Gastrocnemius medialis (tissue), 4 donors: ENCODE data around the gene LINS1. TPM values are rescaled to one million over a fixed set of nuclear protein-coding genes. Genes with fewer than 3 reads are reported as not detected.

Source experiments
- ATAC-seq, 2 donors: fragments of 150-250 bp; one replicate each; pipeline ENCODE4 v1.9.1; 2016
- DNase-seq, 2 donors: peaks; one replicate each; pipeline ENCODE4 v3.0.0-alpha.2; 2019
- H3K27ac ChIP-seq, 4 donors: fragments of 200-600 bp; sonication (generic); 1 replicate in 1 of 4; 2 replicates in 3 of 4; pipeline ENCODE4 v1.5.1; 2016 to 2018; ENCODE audit warnings: mild to moderate bottlenecking in 2 of 4, moderate library complexity in 1 of 4
- H3K27me3 ChIP-seq, 3 donors: fragments of 200-600 bp; sonication (generic) in 2 of 3; 1 replicate in 1 of 3; 2 replicates in 2 of 3; pipeline versions ENCODE4 v1.5.1 to v1.6.0; 2016 to 2019; ENCODE audit warnings: mild to moderate bottlenecking in 1 of 3, moderate library complexity in 1 of 3
- H3K36me3 ChIP-seq, 2 donors: fragments of 200-600 bp; sonication (generic) in 1 of 2; one replicate each; pipeline ENCODE4 v1.5.1; 2017 to 2018
- H3K4me1 ChIP-seq, 2 donors: fragments of 200-600 bp; sonication (generic) in 1 of 2; one replicate each; pipeline ENCODE4 v1.5.1; 2016 to 2017; ENCODE audit warnings: mild to moderate bottlenecking in 2 of 2
- H3K4me3 ChIP-seq, 4 donors: fragments of 200-600 bp; sonication (generic) in 3 of 4; 1 replicate in 1 of 4; 2 replicates in 3 of 4; pipeline ENCODE4 v1.5.1; 2016 to 2019; ENCODE audit warnings: mild to moderate bottlenecking in 2 of 4
- H3K9me3 ChIP-seq, 3 donors: fragments of 200-600 bp; sonication (generic) in 2 of 3; 1 replicate in 1 of 3; 2 replicates in 2 of 3; pipeline ENCODE4 v1.5.1; 2016 to 2019
- POLR2A ChIP-seq, 2 donors: fragments of 450-650 bp; IDR thresholded peaks; one replicate each; pipeline ENCODE4 v1.6.1; 2017; ENCODE audit warnings: antibody characterized with exemption in 2 of 2, mild to moderate bottlenecking in 2 of 2, moderate library complexity in 2 of 2
- in situ Hi-C, 4 donors: fragments of 200-750 bp; cut with MboI; loops; one replicate each; pipeline versions ENCODE4 v1.15.0 to v1.8.0; 2017; ENCODE audit warnings: low sequenced_read_pairs in 4 of 4
- intact Hi-C: fragments of 100-400 bp; cut with DNase I; formaldehyde crosslinking; loops from one replicate; pipeline ENCODE4 v1.15.1; 2023; ENCODE audit warnings: low total_unique reads
- total RNA-seq, 4 donors: library from RNA; depleted of rRNA; stranded (reverse); fragments of >200 nt; gene quantifications; one replicate each; pipeline versions ENCODE4 v1.1.0 to v1.2.3, GENCODE V29; 2016
- TF ChIP-seq, protein P1 (sequence below), 5 experiments: fragments of 450-650 bp in 3 of 5; fragments of 200-600 bp in 2 of 5; sonication (generic) in 2 of 5; IDR thresholded peaks in 4 of 5; conservative IDR thresholded peaks in 1 of 5; 1 replicate in 4 of 5; 2 replicates in 1 of 5; pipeline ENCODE4 v1.5.1; 2016 to 2019; ENCODE audit warnings: antibody characterized with exemption in 5 of 5, mild to moderate bottlenecking in 3 of 5, moderate library complexity in 3 of 5

Gene LINS1
- total RNA-seq, 4 donors from 2014 or later, result 3.2 to 11.9 (median 10.3) TPM

DNA sequence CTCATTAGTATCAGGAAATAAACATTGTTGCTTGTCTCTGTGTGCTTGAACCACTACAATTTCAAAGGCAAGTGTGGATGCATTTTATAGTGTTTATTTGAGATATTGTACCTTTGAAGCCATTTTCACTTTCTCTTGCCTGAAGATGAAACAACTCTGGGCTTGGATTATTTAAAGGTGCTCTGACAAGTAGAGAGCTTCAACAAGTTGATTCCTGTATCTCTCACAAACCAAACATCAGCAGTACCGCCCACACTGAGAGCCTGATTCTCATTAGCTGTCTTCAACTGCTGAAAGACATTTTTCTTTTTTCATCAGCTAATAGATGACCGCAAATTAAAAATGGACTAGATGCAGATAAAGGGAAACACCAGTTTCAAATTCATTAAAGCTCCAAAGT lies 72.4 kb downstream of the LINS1 start:
- no peaks in the 10 kb centered on the region for H3K27me3 ChIP-seq
- no peak overlapping the region for H3K4me3 ChIP-seq
- H3K9me3 ChIP-seq, result no peaks in the 10 kb centered on the region
- ATAC-seq (no peak), DNase-seq (no peak)
- intact Hi-C loops (loop anchor here (10.0 kb wide), 1 partner anchor 1405 kb away; no protein-coding TSS in a partner anchor), in situ Hi-C loops (no loop called here)
- H3K36me3 ChIP-seq, result no peaks in the 10 kb centered on the region
- TF ChIP-seq, protein P1, sequence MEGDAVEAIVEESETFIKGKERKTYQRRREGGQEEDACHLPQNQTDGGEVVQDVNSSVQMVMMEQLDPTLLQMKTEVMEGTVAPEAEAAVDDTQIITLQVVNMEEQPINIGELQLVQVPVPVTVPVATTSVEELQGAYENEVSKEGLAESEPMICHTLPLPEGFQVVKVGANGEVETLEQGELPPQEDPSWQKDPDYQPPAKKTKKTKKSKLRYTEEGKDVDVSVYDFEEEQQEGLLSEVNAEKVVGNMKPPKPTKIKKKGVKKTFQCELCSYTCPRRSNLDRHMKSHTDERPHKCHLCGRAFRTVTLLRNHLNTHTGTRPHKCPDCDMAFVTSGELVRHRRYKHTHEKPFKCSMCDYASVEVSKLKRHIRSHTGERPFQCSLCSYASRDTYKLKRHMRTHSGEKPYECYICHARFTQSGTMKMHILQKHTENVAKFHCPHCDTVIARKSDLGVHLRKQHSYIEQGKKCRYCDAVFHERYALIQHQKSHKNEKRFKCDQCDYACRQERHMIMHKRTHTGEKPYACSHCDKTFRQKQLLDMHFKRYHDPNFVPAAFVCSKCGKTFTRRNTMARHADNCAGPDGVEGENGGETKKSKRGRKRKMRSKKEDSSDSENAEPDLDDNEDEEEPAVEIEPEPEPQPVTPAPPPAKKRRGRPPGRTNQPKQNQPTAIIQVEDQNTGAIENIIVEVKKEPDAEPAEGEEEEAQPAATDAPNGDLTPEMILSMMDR (IDR thresholded peaks at IDR 0.05 in 4 of 5, conservative IDR thresholded peaks at IDR 0.05 in 1 of 5), result no peak
- TF ChIP-seq POLR2A (IDR thresholded peaks at IDR 0.05), result no peak
- H3K27ac ChIP-seq, result no peak overlapping the region
- H3K4me1 ChIP-seq, result peaks cover 20 to 21% of the 10 kb centered on the region in 2 donors

DNA sequence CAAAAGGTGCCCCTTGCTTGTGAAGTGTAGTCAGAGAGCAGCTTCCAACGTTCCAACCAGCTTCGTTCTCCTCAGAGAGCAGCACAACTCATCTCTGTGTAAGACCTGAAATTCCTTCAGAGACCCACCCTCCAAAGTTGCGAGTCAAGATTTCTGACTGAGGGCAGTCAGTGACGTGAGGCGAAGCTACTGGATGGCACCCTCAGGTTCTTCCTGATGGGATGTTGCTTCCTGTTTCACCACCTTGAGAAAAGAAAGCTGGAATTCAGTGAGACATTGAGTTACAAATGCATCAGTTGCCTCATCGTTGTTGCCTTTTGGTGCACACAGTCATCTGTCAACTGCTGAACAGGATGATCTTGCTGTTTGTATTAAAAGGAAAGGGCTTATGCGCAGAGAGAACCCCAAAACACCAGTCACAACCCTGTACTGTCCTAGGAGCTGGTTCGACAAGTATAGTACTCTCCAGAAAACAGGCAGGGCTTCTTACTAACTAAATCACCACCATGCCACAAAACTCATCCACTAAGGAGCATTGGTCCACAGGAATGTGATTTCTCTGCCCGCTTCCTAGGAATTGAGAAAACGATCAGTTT lies 73.1 kb downstream of the LINS1 start, which contains the start of gene CERS3:
Gene CERS3 (minus strand): TSS at position 118 of the 596 bp plus-strand sequence. CDS start 27,101 bp downstream, outside the sequence.
- Histone ChIP-seq H3K4me3 (no peak within 1 kb of the TSS), H3K4me1 (peaks cover 20 to 26% of the 10 kb centered on the region in 2 donors), H3K9me3 (no peaks in the 10 kb centered on the region), H3K27ac (no peak within 1 kb of the TSS), H3K27me3 (no peaks in the 10 kb centered on the region), H3K36me3 (no peaks in the 10 kb centered on the region)
- no peak for TF ChIP-seq POLR2A (IDR thresholded peaks at IDR 0.05)
- TF ChIP-seq, protein P1 (IDR thresholded peaks at IDR 0.05 in 4 of 5, conservative IDR thresholded peaks at IDR 0.05 in 1 of 5), result no peak
- in situ Hi-C loops, result no loop called here
- ATAC-seq (no peak), DNase-seq (no peak)
- intact Hi-C loops, result loop anchor here (10.0 kb wide), 1 partner anchor 1404 kb away; no protein-coding TSS in a partner anchor

DNA sequence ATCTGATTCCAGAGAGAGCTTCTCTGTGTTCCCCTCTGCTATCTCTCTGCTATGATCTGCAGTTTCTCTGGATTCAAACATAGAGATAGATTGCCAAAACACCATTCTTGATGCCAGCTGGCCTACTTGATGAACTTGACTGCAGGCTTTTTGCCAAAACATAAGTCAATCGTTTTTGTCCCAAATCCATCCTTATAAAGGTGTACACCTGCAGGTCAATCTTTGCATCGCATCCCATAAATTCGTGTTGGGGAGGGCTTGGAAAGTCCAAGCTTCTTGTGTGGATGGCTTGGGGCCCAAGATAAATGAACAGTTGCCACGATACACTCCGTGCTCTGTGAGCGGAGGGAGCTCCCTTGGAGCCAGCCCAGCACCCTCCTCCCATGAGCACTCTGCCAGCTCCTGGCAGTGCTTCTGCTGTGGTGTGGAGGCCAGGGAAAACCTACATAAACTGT lies 75.9 kb downstream of the LINS1 start:
- peaks cover 24 to 49% of the 10 kb centered on the region in 2 donors for H3K4me1 ChIP-seq
- peak; percentile 85 for ATAC-seq

DNA sequence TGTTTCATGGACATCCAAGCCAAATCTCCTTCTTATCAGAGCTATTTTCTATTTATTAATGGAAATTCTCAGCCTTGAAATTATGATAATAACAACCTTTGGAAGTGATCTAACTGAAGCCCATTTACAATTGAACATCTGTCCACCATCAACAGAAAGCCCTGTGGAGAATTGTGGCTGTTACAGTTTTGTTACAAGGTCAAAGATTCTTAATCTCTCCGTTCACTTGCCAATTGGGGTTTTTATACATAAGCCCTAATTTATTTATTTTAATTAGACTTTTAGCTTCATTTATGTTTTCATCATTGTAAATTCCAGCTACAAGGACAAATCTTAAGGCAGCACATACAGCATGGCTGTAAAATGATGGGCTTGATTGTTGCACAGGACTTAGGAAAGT lies 76.5 kb downstream of the LINS1 start:
- Histone ChIP-seq H3K4me3 (no peak overlapping the region), H3K27me3 (no peaks in the 10 kb centered on the region), H3K27ac (peak overlapping the region; percentile 84 to 88 (median 86)), H3K4me1 (peaks cover 24 to 55% of the 10 kb centered on the region in 2 donors), H3K36me3 (no peaks in the 10 kb centered on the region), H3K9me3 (no peaks in the 10 kb centered on the region)
- intact Hi-C loops, result loop anchor here (10.0 kb wide), 1 partner anchor 1401 kb away; no protein-coding TSS in a partner anchor
- TF ChIP-seq, protein P1 (IDR thresholded peaks at IDR 0.05 in 4 of 5, conservative IDR thresholded peaks at IDR 0.05 in 1 of 5), result no peak
- no peak for TF ChIP-seq POLR2A (IDR thresholded peaks at IDR 0.05)
- DNase-seq, result no peak
- ATAC-seq, result no peak
- in situ Hi-C loops, result no loop called here

More for the DNA sequence above, 75.9 kb downstream of the LINS1 start:
- H3K9me3 ChIP-seq, result no peaks in the 10 kb centered on the region
- in situ Hi-C loops (no loop called here), intact Hi-C loops (loop anchor here (10.0 kb wide), 1 partner anchor 1401 kb away; no protein-coding TSS in a partner anchor)
- H3K27ac ChIP-seq, result peak overlapping the region; percentile 84 to 88 (median 86)
- peak; percentile 84 to 90 for DNase-seq
- no peaks in the 10 kb centered on the region for H3K27me3 ChIP-seq
- no peaks in the 10 kb centered on the region for H3K36me3 ChIP-seq
- no peak for TF ChIP-seq POLR2A (IDR thresholded peaks at IDR 0.05)
- TF ChIP-seq, protein P1 (IDR thresholded peaks at IDR 0.05 in 4 of 5, conservative IDR thresholded peaks at IDR 0.05 in 1 of 5), result peak in 4 of 5 experiments; percentile 4 to 40 (median 15)
- peak overlapping the region in 1 of 4 donors; percentile 24 for H3K4me3 ChIP-seq
